ENCODE data around the gene TBC1D16. TPM values are rescaled to one million over a fixed set of nuclear protein-coding genes. Genes with fewer than 3 reads are reported as not detected.
A peak's percentile ranks its signal among the peaks of the same experiment; 100 is the strongest.
"Not testable (repeated sequence)": the region's sequence is repeated elsewhere in the genome, so short reads cannot be mapped to it uniquely, and the experiment has no call there.

TBC1D16 gene
- total RNA-seq, 1 experiment from 2014 or later = 96.1 TPM

- POLR2A ChIA-PET = no interaction called here
- Mint-ChIP-seq H3K4me1 (peaks cover 39% of the 10 kb centered on the region), H3K27me3 (ENCODE audit: low read depth) (no peaks in the 10 kb centered on the region), H3K36me3 (peaks cover 13% of the 10 kb centered on the region), H3K27ac (no peak overlapping the region), H3K9me3 (peaks cover 6% of the 10 kb centered on the region; the same call in 1 of the 2 replicates), H3K4me3 (no peak overlapping the region)
- no peak for ATAC-seq
- CTCF ChIA-PET = interaction anchor here (5.3 kb wide), 1 partner anchor 12 kb away, joined by 42 read pairs; no protein-coding TSS in a partner anchor
- no peak for DNase-seq (ENCODE audit: low spot score)
- TF ChIP-seq, protein P1, sequence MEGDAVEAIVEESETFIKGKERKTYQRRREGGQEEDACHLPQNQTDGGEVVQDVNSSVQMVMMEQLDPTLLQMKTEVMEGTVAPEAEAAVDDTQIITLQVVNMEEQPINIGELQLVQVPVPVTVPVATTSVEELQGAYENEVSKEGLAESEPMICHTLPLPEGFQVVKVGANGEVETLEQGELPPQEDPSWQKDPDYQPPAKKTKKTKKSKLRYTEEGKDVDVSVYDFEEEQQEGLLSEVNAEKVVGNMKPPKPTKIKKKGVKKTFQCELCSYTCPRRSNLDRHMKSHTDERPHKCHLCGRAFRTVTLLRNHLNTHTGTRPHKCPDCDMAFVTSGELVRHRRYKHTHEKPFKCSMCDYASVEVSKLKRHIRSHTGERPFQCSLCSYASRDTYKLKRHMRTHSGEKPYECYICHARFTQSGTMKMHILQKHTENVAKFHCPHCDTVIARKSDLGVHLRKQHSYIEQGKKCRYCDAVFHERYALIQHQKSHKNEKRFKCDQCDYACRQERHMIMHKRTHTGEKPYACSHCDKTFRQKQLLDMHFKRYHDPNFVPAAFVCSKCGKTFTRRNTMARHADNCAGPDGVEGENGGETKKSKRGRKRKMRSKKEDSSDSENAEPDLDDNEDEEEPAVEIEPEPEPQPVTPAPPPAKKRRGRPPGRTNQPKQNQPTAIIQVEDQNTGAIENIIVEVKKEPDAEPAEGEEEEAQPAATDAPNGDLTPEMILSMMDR (IDR thresholded peaks at IDR 0.05) = no peak
- TF ChIP-seq, protein P2, sequence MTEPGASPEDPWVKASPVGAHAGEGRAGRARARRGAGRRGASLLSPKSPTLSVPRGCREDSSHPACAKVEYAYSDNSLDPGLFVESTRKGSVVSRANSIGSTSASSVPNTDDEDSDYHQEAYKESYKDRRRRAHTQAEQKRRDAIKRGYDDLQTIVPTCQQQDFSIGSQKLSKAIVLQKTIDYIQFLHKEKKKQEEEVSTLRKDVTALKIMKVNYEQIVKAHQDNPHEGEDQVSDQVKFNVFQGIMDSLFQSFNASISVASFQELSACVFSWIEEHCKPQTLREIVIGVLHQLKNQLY (CRISPR knock-in tag; IDR thresholded peaks at IDR 0.05) = no peak
- no peak for TF ChIP-seq ZBTB21 (CRISPR knock-in tag; IDR thresholded peaks at IDR 0.05; ENCODE audit: borderline replicate concordance)
- TF ChIP-seq, protein P3, sequence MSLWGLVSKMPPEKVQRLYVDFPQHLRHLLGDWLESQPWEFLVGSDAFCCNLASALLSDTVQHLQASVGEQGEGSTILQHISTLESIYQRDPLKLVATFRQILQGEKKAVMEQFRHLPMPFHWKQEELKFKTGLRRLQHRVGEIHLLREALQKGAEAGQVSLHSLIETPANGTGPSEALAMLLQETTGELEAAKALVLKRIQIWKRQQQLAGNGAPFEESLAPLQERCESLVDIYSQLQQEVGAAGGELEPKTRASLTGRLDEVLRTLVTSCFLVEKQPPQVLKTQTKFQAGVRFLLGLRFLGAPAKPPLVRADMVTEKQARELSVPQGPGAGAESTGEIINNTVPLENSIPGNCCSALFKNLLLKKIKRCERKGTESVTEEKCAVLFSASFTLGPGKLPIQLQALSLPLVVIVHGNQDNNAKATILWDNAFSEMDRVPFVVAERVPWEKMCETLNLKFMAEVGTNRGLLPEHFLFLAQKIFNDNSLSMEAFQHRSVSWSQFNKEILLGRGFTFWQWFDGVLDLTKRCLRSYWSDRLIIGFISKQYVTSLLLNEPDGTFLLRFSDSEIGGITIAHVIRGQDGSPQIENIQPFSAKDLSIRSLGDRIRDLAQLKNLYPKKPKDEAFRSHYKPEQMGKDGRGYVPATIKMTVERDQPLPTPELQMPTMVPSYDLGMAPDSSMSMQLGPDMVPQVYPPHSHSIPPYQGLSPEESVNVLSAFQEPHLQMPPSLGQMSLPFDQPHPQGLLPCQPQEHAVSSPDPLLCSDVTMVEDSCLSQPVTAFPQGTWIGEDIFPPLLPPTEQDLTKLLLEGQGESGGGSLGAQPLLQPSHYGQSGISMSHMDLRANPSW (CRISPR knock-in tag; conservative IDR thresholded peaks at IDR 0.05; ENCODE audit: low read depth) = no peak
- TF ChIP-seq, protein P4, sequence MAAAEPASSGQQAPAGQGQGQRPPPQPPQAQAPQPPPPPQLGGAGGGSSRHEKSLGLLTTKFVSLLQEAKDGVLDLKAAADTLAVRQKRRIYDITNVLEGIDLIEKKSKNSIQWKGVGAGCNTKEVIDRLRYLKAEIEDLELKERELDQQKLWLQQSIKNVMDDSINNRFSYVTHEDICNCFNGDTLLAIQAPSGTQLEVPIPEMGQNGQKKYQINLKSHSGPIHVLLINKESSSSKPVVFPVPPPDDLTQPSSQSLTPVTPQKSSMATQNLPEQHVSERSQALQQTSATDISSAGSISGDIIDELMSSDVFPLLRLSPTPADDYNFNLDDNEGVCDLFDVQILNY (CRISPR knock-in tag; IDR thresholded peaks at IDR 0.05) = no peak
- TF ChIP-seq, protein P5, sequence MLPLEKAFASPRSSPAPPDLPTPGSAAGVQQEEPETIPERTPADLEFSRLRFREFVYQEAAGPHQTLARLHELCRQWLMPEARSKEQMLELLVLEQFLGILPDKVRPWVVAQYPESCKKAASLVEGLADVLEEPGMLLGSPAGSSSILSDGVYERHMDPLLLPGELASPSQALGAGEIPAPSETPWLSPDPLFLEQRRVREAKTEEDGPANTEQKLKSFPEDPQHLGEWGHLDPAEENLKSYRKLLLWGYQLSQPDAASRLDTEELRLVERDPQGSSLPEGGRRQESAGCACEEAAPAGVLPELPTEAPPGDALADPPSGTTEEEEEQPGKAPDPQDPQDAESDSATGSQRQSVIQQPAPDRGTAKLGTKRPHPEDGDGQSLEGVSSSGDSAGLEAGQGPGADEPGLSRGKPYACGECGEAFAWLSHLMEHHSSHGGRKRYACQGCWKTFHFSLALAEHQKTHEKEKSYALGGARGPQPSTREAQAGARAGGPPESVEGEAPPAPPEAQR (CRISPR knock-in tag; IDR thresholded peaks at IDR 0.05) = no peak
- TF ChIP-seq SMAD3 (CRISPR knock-in tag; IDR thresholded peaks at IDR 0.05; ENCODE audit: borderline replicate concordance) = no peak
Observed at GRCh38 chr17:79995696-79996095, 40.0 kb downstream of the TBC1D16 start.

GRCh38 chr17:79994602-79995001 lies 41.1 kb downstream of the TBC1D16 start:
- no peak for TF ChIP-seq AFF4 (CRISPR knock-in tag; IDR thresholded peaks at IDR 0.05; ENCODE audit: borderline replicate concordance)
- TF ChIP-seq GABPB1 (CRISPR knock-in tag; IDR thresholded peaks at IDR 0.05) = 0 out of 2 replicates have a peak, but pooled peaks have one; percentile 33
- ChIA-PET POLR2A (interaction anchor here (1.1 to 1.7 kb wide), 6 partner anchors 9 to 198 kb away, joined by 4 to 9 read pairs (median 4); partner anchors contain the start of gene CBX8), CTCF (interaction anchor here (1.0 to 5.3 kb wide), 12 partner anchors 10 to 253 kb away, joined by 3 to 42 read pairs (median 6); partner anchors contain the start of gene GAA)
- 0 out of 2 replicates have a peak, but pooled peaks cover 2% of the 10 kb centered on the region for H3K36me3 Mint-ChIP-seq
- H3K4me3 Mint-ChIP-seq = no peak overlapping the region
- no peaks in the 10 kb centered on the region for H3K27me3 Mint-ChIP-seq (ENCODE audit: low read depth)
- DNase-seq (ENCODE audit: low spot score) (no peak), ATAC-seq (no peak)
- peak overlapping the region; percentile 60; the same call in 1 of the 2 replicates for H3K27ac Mint-ChIP-seq
- H3K9me3 Mint-ChIP-seq = no peaks in the 10 kb centered on the region
- H3K4me1 Mint-ChIP-seq = peaks cover 46% of the 10 kb centered on the region

DNA sequence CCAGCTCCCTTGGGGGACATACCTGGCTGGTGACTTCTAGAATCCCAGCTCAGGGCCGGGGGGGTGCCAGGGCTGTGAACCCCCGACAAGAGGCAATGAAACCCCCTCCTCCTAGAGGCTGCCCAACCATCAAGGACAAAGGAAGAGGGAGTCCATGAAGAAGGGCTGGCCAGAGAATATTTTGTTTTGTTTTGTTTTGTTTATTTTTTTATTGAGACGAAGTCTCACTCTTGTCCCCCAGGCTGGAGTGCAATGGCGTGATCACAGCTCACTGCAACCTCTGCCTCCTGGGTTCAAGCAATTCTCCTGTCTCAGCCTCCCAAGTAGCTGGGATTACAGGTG lies 41.5 kb downstream of the TBC1D16 start:
- ChIA-PET POLR2A (interaction anchor here (0.6 to 1.7 kb wide), 11 partner anchors 9 to 253 kb away, joined by 3 to 10 read pairs (median 4); partner anchors contain the start of genes CBX4 and CBX8), CTCF (interaction anchor here (0.6 to 5.3 kb wide), 20 partner anchors 10 to 252 kb away, joined by 3 to 42 read pairs (median 5); partner anchors contain the start of gene GAA)
- H3K27ac Mint-ChIP-seq; H3K36me3 Mint-ChIP-seq; H3K27me3 Mint-ChIP-seq (ENCODE audit: low read depth); H3K9me3 Mint-ChIP-seq; H3K4me3 Mint-ChIP-seq; ATAC-seq; DNase-seq (ENCODE audit: low spot score): not testable (repeated sequence)
- peaks cover 50% of the 10 kb centered on the region for H3K4me1 Mint-ChIP-seq
